Stomach smooth muscle (tissue), 2 donors: ENCODE measurements around the gene DBF4B.

Experiments used
- H3K27ac ChIP-seq: one replicate; pipeline ENCODE4 v1.7.0; 2013; ENCODE audit warnings: mild to moderate bottlenecking, low read length, inconsistent platforms
- H3K27me3 ChIP-seq, 2 donors: one replicate each; pipeline ENCODE4 v1.7.0; 2013; ENCODE audit warnings: low read length in 2 of 2; ENCODE audit not compliant: insufficient read depth in 2 of 2, control insufficient read depth in 1 of 2
- H3K36me3 ChIP-seq, 2 donors: one replicate each; pipeline ENCODE4 v1.7.0; 2013; ENCODE audit warnings: low read length in 2 of 2; ENCODE audit not compliant: control insufficient read depth in 2 of 2, insufficient read depth in 2 of 2
- H3K4me1 ChIP-seq: one replicate; pipeline ENCODE4 v1.7.0; 2013; ENCODE audit warnings: low read length; ENCODE audit not compliant: control insufficient read depth, insufficient read depth
- H3K4me3 ChIP-seq, 2 donors: one replicate each; pipeline ENCODE4 v1.7.0; 2013; ENCODE audit warnings: low read length in 2 of 2
- H3K9ac ChIP-seq, 2 donors: one replicate each; pipeline ENCODE4 v1.7.0; 2013; ENCODE audit warnings: low read length in 2 of 2, mild to moderate bottlenecking in 1 of 2
- H3K9me3 ChIP-seq, 2 donors: one replicate each; pipeline ENCODE4 v1.7.0; 2013; ENCODE audit warnings: low read length in 2 of 2; ENCODE audit not compliant: control insufficient read depth in 2 of 2
- donor health status: healthy.
- donor health status: Pancreatic carcinoma.

DBF4B gene

DNA sequence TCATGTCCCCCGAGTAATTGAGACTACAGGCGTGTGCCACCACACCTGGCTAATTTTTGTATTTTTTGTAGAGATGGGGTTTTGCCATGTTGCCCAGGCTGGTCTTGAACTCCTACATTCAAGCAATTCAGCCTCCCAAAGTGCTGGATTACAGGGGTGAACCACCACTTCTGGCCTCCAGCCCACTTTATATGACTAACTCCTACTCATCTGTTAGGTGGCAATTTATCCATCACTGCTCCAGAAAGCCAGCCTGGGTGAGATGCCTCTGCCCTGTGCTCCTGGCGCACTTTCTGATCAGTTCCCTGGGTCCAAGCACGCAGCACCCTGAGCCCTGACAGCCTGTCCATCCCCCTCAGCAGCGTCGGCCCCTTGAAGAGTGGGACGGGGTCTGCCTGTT lies 79.7 kb downstream of the DBF4B start:
- Histone ChIP-seq H3K4me3 (no peak overlapping the region), H3K27ac (peak overlapping the region; percentile 41), H3K36me3 (no peaks in the 10 kb centered on the region), H3K27me3 (no peaks in the 10 kb centered on the region), H3K9me3 (no peaks in the 10 kb centered on the region), H3K4me1 (peaks cover 29% of the 10 kb centered on the region), H3K9ac (no peak overlapping the region)

GRCh38 chr17:44792276-44792675 lies 83.8 kb downstream of the DBF4B start:
- Histone ChIP-seq H3K27ac (no peak overlapping the region), H3K36me3 (peaks cover 0 to 2% of the 10 kb centered on the region in 2 donors), H3K9ac (no peak overlapping the region), H3K4me3 (no peak overlapping the region), H3K9me3 (no peaks in the 10 kb centered on the region), H3K4me1 (peaks cover 35% of the 10 kb centered on the region), H3K27me3 (no peaks in the 10 kb centered on the region)

- no peaks in the 10 kb centered on the region for H3K27me3 ChIP-seq
- H3K27ac ChIP-seq = peak overlapping the region; percentile 78
- H3K4me1 ChIP-seq = peaks cover 42% of the 10 kb centered on the region
- H3K9me3 ChIP-seq = no peaks in the 10 kb centered on the region
- H3K9ac ChIP-seq = peak overlapping the region in 1 of 2 donors; percentile 53
- peak overlapping the region in 1 of 2 donors; percentile 29 for H3K4me3 ChIP-seq
- H3K36me3 ChIP-seq = peaks cover 0 to 2% of the 10 kb centered on the region in 2 donors
Observed at GRCh38 chr17:44793885-44794842, 85.7 kb downstream of the DBF4B start.

GRCh38 chr17:44794851-44795413 lies 86.5 kb downstream of the DBF4B start:
- peaks cover 2 to 5% of the 10 kb centered on the region in 2 donors for H3K36me3 ChIP-seq
- peak overlapping the region in 1 of 2 donors; percentile 53 for H3K9ac ChIP-seq
- no peaks in the 10 kb centered on the region for H3K9me3 ChIP-seq
- H3K4me1 ChIP-seq = peaks cover 46% of the 10 kb centered on the region
- H3K27me3 ChIP-seq = no peaks in the 10 kb centered on the region
- no peak overlapping the region for H3K4me3 ChIP-seq
- H3K27ac ChIP-seq = peak overlapping the region; percentile 78

DNA sequence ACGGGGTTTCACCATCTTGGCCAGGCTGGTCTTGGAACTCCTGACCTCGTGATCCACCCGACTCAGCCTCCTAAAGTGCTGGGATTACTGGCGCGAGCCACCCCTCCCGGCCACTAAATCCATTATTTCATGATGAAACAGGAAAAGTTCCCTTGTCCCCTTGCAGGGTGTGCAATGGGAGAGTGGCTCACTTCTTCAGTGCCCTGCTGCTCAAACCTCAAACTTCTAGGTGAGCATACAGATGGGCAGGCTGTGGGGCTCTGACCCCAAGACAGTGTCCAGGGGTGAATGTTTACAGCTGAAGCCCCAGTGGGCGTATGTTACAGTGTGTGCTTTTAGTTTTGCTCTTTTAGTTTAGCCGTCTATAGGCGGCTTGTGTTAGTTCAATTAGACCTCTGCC lies 87.0 kb downstream of the DBF4B start:
- Histone ChIP-seq H3K9ac (no peak overlapping the region), H3K9me3 (no peaks in the 10 kb centered on the region), H3K27me3 (no peaks in the 10 kb centered on the region), H3K4me3 (no peak overlapping the region), H3K4me1 (peaks cover 46% of the 10 kb centered on the region), H3K36me3 (peaks cover 2 to 6% of the 10 kb centered on the region in 2 donors), H3K27ac (peak overlapping the region; percentile 53)

DNA sequence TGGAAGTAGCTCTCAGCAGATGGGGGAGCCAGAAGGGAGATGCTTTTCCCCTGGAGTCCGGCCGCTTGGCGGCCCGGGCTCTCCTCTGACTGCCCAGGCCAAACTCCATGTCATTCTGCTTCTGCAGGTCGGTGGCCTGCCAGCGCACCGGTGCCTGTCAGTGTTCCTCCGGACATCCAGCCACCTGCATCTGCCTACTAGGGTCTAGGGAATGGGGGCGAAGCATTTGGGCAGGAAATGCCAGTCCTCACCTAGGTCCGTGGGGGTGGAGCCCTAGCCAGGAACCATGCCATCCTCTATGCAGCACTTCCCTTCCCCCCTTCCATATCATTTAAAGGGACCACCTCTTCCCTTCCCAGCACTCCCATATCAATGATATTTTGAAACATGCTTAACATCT lies 87.5 kb downstream of the DBF4B start:
- peaks cover 46% of the 10 kb centered on the region for H3K4me1 ChIP-seq
- H3K9me3 ChIP-seq = no peaks in the 10 kb centered on the region
- H3K27ac ChIP-seq = peak overlapping the region; percentile 53
- no peak overlapping the region for H3K9ac ChIP-seq
- H3K27me3 ChIP-seq = no peaks in the 10 kb centered on the region
- peaks cover 2 to 8% of the 10 kb centered on the region in 2 donors for H3K36me3 ChIP-seq
- no peak overlapping the region for H3K4me3 ChIP-seq

- H3K27ac ChIP-seq = peak overlapping the region; percentile 53
Observed at GRCh38 chr17:44796731-44797130, 88.3 kb downstream of the DBF4B start.

GRCh38 chr17:44797802-44798201 lies 89.3 kb downstream of the DBF4B start:
- Histone ChIP-seq H3K36me3 (peaks cover 2 to 8% of the 10 kb centered on the region in 2 donors), H3K9me3 (no peaks in the 10 kb centered on the region), H3K27ac (peak overlapping the region; percentile 72), H3K27me3 (no peaks in the 10 kb centered on the region), H3K9ac (peak overlapping the region; percentile 29 to 74), H3K4me1 (peaks cover 56% of the 10 kb centered on the region), H3K4me3 (peak overlapping the region; percentile 30 to 34)

More at GRCh38 chr17:44796731-44797130, 88.3 kb downstream of the DBF4B start:
- Histone ChIP-seq H3K9me3 (no peaks in the 10 kb centered on the region), H3K27me3 (no peaks in the 10 kb centered on the region), H3K36me3 (peaks cover 2 to 8% of the 10 kb centered on the region in 2 donors), H3K4me1 (peaks cover 51% of the 10 kb centered on the region), H3K9ac (no peak overlapping the region), H3K4me3 (peak overlapping the region in 1 of 2 donors; percentile 15)

GRCh38 chr17:44798356-44798755 lies 89.9 kb downstream of the DBF4B start:
- Histone ChIP-seq H3K36me3 (peaks cover 2 to 8% of the 10 kb centered on the region in 2 donors), H3K27ac (peak overlapping the region; percentile 72)

More at GRCh38 chr17:44798356-44798755, 89.9 kb downstream of the DBF4B start:
- Histone ChIP-seq H3K9ac (peak overlapping the region in 1 of 2 donors; percentile 74), H3K4me1 (peaks cover 62% of the 10 kb centered on the region), H3K9me3 (no peaks in the 10 kb centered on the region), H3K27me3 (no peaks in the 10 kb centered on the region), H3K4me3 (peak overlapping the region in 1 of 2 donors; percentile 34)
